Erythroblast (primary cell): ENCODE data around the gene CARS1.

Experiments used
- GATA1 ChIP-seq: IDR thresholded peaks from 2 replicates; pipeline ENCODE4 v1.6.1; 2011; ENCODE audit warnings: low read depth, mild to moderate bottlenecking, control low read depth, low read length, moderate library complexity
- POLR2A ChIP-seq: IDR thresholded peaks from 2 replicates; pipeline ENCODE4 v1.6.1; 2011; ENCODE audit warnings: mild to moderate bottlenecking, low read length

- no peak for TF ChIP-seq POLR2A
- TF ChIP-seq GATA1, result no peak
Measured at GRCh38 chr11:3055891-3056290, 1.3 kb downstream of the CARS1 start.
